Neural cell (in vitro differentiated cells): ENCODE measurements around the gene SMTN.

Experiments
- CTCF ChIP-seq: fragments of 450-650 bp; IDR thresholded peaks from 2 replicates; pipeline ENCODE4 v1.5.1; 2014; ENCODE audit warnings: antibody characterized with exemption, mild to moderate bottlenecking, moderate library complexity; ENCODE audit not compliant: poor library complexity, severe bottlenecking
- EP300 ChIP-seq: fragments of 450-650 bp; conservative IDR thresholded peaks from 2 replicates; pipeline ENCODE4 v1.6.1; 2014; ENCODE audit warnings: antibody characterized with exemption, mild to moderate bottlenecking, moderate library complexity; ENCODE audit not compliant: poor library complexity, severe bottlenecking
- EZH2 ChIP-seq: fragments of 200-600, 300-800 bp; shearing (Covaris generic), sonication (generic); IDR thresholded peaks from 2 replicates; pipeline ENCODE4 v1.6.1; 2014; ENCODE audit warnings: antibody characterized with exemption, low read length, borderline replicate concordance, mild to moderate bottlenecking; ENCODE audit not compliant: insufficient read depth, poor library complexity, severe bottlenecking
- POLR2AphosphoS5 ChIP-seq: IDR thresholded peaks from 2 replicates; pipeline ENCODE4 v1.6.1; 2012
- SMC3 ChIP-seq: fragments of 450-650 bp; conservative IDR thresholded peaks from 2 replicates; pipeline ENCODE4 v1.6.1; 2014; ENCODE audit warnings: antibody characterized with exemption, mild to moderate bottlenecking, moderate library complexity; ENCODE audit not compliant: poor library complexity

GRCh38 chr22:31093086-31093850 lies 12.2 kb downstream of the SMTN start:
- no peak for TF ChIP-seq CTCF
- TF ChIP-seq EP300, result no peak
- no peak for TF ChIP-seq EZH2
- TF ChIP-seq POLR2AphosphoS5, result no peak
- no peak for TF ChIP-seq SMC3
